B cell (primary cell): ENCODE measurements around the gene TRIP13. TPM values are rescaled to one million over a fixed set of nuclear protein-coding genes. Genes with fewer than 3 reads are reported as not detected.

ENCODE experiments used
- ATAC-seq: fragments of 200-7000 bp; cut with Tn5 transposase; one replicate; pipeline ENCODE4 v1.10.0; 2021; ENCODE audit warnings: low read depth, mild to moderate bottlenecking, moderate number of reproducible peaks, moderate library complexity
- CTCF ChIA-PET: fragments of 350-600 bp; sonication (Branson Sonifier 250); formaldehyde crosslinking; loops from one replicate; lab custom pipeline; 2021; ENCODE audit warnings: antibody characterized with exemption, inconsistent platforms; lab: Charles Lee
- POLR2A ChIA-PET: fragments of 350-600 bp; sonication (Branson Sonifier 250); formaldehyde crosslinking; loops from one replicate; lab custom pipeline; 2021; ENCODE audit warnings: antibody characterized with exemption; lab: Charles Lee
- DNase-seq: peaks from one replicate; pipeline ENCODE4 v3.0.0; 2013
- H2AFZ ChIP-seq: 2 replicates; pipeline ENCODE4 v1.6.1; 2012; ENCODE audit warnings: mild to moderate bottlenecking, low read depth, low read length; ENCODE audit not compliant: insufficient read depth, poor library complexity, severe bottlenecking
- H3K27ac ChIP-seq, 2 donors: 1 replicate in 1 of 2; 2 replicates in 1 of 2; pipeline ENCODE4 v1.5.1; 2012 to 2013; ENCODE audit warnings: low read length in 2 of 2, mild to moderate bottlenecking in 2 of 2, moderate library complexity in 1 of 2
- H3K27me3 ChIP-seq, 4 experiments: fragments of 200-600 bp in 1 of 4; sonication (generic) in 1 of 4; replicated peaks in 1 of 4; 1 replicate in 2 of 4; 2 replicates in 2 of 4; pipeline versions ENCODE4 v1.6.1 to v1.7.0; 2013 to 2016; ENCODE audit warnings: low read length in 3 of 4, mild to moderate bottlenecking in 2 of 4, mixed read lengths in 1 of 4, moderate library complexity in 1 of 4; ENCODE audit not compliant: insufficient read depth in 4 of 4, control insufficient read depth in 3 of 4; ENCODE audit errors: control extremely low read depth in 1 of 4
- H3K36me3 ChIP-seq, 2 experiments: replicated peaks in 1 of 2; 1 replicate in 1 of 2; 2 replicates in 1 of 2; pipeline versions ENCODE4 v1.6.1 to v1.7.1; 2013; ENCODE audit warnings: low read length in 1 of 2; ENCODE audit not compliant: insufficient read depth in 2 of 2, control insufficient read depth in 1 of 2; ENCODE audit errors: control extremely low read depth in 1 of 2, extremely low read depth in 1 of 2
- H3K4me1 ChIP-seq, 2 donors: fragments of 200-600 bp in 1 of 2; sonication (generic) in 1 of 2; 1 replicate in 1 of 2; 2 replicates in 1 of 2; pipeline versions ENCODE4 v1.5.1 to v1.6.1; 2013 to 2017; ENCODE audit warnings: low read length in 2 of 2; ENCODE audit not compliant: control insufficient read depth in 2 of 2, insufficient read depth in 2 of 2
- H3K4me2 ChIP-seq: replicated peaks from 2 replicates; pipeline ENCODE3; 2012; ENCODE audit warnings: mild to moderate bottlenecking, low read depth, low read length; ENCODE audit not compliant: poor library complexity, severe bottlenecking
- H3K4me3 ChIP-seq, 5 experiments: fragments of 200-600 bp in 1 of 5; sonication (generic) in 1 of 5; 1 replicate in 3 of 5; 2 replicates in 2 of 5; pipeline versions ENCODE4 v1.5.1 to v1.7.0; 2011 to 2016; ENCODE audit warnings: low read length in 4 of 5, mild to moderate bottlenecking in 4 of 5, low read depth in 2 of 5, control low read depth in 1 of 5, moderate library complexity in 1 of 5; ENCODE audit not compliant: insufficient read depth in 1 of 5; ENCODE audit errors: control extremely low read depth in 1 of 5, extremely low read depth in 1 of 5
- H3K79me2 ChIP-seq: fragments of 200-600 bp; sonication (generic); one replicate; pipeline ENCODE4 v1.6.0; 2016; ENCODE audit warnings: low read length; ENCODE audit not compliant: control insufficient read depth, insufficient read depth
- H3K9ac ChIP-seq: fragments of 200-600 bp; sonication (generic); 2 replicates; pipeline ENCODE4 v1.6.1; 2017; ENCODE audit warnings: mild to moderate bottlenecking, low read length, moderate library complexity
- H3K9me3 ChIP-seq, 3 donors: one replicate each; pipeline versions ENCODE4 v1.6.1 to v1.7.1; 2013; ENCODE audit warnings: low read length in 2 of 3; ENCODE audit not compliant: control insufficient read depth in 2 of 3, insufficient read depth in 1 of 3; ENCODE audit errors: control extremely low read depth in 1 of 3
- H4K20me1 ChIP-seq: 2 replicates; pipeline ENCODE4 v1.6.0; 2012; ENCODE audit warnings: mild to moderate bottlenecking, low read length; ENCODE audit not compliant: insufficient read depth, control insufficient read depth, poor library complexity, severe bottlenecking
- H3K27ac Mint-ChIP-seq: one replicate; pipeline ENCODE4 v1.8.0; 2021; ENCODE audit warnings: mixed read lengths
- H3K27me3 Mint-ChIP-seq: one replicate; pipeline ENCODE4 v1.8.0; 2021; ENCODE audit warnings: mixed read lengths
- H3K4me1 Mint-ChIP-seq: one replicate; pipeline ENCODE4 v1.8.0; 2021; ENCODE audit warnings: mixed read lengths
- H3K4me3 Mint-ChIP-seq: one replicate; pipeline ENCODE4 v1.8.0; 2021; ENCODE audit warnings: mixed read lengths
- H3K9me3 Mint-ChIP-seq: one replicate; pipeline ENCODE4 v1.8.0; 2022; ENCODE audit warnings: mixed read lengths; ENCODE audit not compliant: insufficient read depth
- EZH2 ChIP-seq: IDR thresholded peaks from 2 replicates; pipeline ENCODE4 v1.6.1; 2012; ENCODE audit warnings: borderline replicate concordance, low read depth, mild to moderate bottlenecking, moderate library complexity, low read length; ENCODE audit not compliant: insufficient read depth, poor library complexity, severe bottlenecking
- WGBS: methylation state at CpG from one replicate; pipeline ENCODE4 v1.1.5; 2013; ENCODE audit warnings: missing lambda C conversion rate; ENCODE audit not compliant: insufficient coverage; 5-methylcytosine and 5-hydroxymethylcytosine counted together
- intact Hi-C: fragments of 100-400 bp; cut with micrococcal nuclease; formaldehyde crosslinking; loops from one replicate; pipeline ENCODE4 v1.10.0; 2022
- polyA plus RNA-seq: library from polyadenylated mRNA; depleted of rRNA; stranded (reverse); fragments of >200 nt; gene quantifications from 2 replicates; pipeline ENCODE4 v1.2.3, GENCODE V29; 2012
- total RNA-seq, 2 donors: library from RNA; stranded (reverse); fragments of 120-200 nt in 1 of 2; gene quantifications; 1 replicate in 1 of 2; 2 replicates in 1 of 2; pipeline versions ENCODE4 v1.2.3 to v1.2.4, GENCODE V29; 2013 to 2022
- TF ChIP-seq, protein P1 (sequence below): fragments of 200-600 bp; IDR thresholded peaks from one replicate; pipeline ENCODE4 v1.8.0; 2022; ENCODE audit warnings: antibody characterized with exemption, mild to moderate bottlenecking

Gene TRIP13
- total and polyA plus RNA-seq, 2 donors (not counting 1 experiment from before 2014, with no cell fraction given), result 0.63 to 1.1 TPM

DNA sequence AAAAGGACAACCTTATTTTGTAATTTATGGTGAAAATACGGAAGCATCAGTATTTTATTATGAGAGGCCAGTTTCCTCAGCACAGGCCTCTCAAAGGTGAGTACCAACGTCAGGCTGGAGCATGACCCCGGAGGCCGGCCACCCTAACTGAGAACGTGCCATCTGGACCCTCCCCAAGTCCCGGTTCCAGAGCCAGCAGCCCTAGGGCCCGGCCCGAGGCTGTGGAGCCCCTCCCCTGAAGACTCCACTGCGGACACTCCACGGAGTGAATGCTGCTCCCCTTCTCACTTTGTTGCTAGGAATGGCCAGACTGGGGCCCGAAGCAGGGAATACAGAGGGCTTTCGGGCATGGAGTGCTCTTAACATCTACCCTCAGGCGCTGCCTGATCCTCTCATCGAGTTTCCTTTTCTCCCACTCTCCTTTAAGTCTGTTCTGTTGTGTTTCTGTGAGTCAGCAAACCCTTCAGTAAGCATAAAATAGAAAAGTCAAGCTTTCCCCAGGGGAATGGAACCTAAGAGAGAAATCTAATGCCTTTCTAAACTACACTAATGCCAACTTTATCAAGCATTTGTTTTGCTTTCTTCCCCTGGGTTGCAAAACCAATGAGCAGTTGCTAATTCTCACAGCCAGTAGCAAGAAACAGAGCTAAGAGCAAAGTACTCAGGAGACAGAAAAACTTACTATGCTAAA, 4.6 kb upstream of the TRIP13 start:
- POLR2A ChIA-PET, result no interaction called here
- CTCF ChIA-PET, result interaction anchor here (1.0 kb wide), 1 partner anchor 15 kb away, joined by 3 read pairs; no protein-coding TSS in a partner anchor
- Mint-ChIP-seq H3K4me1 (peaks cover 12% of the 10 kb centered on the region), H3K27ac (no peak overlapping the region), H3K27me3 (no peaks in the 10 kb centered on the region), H3K9me3 (no peaks in the 10 kb centered on the region), H3K4me3 (no peak overlapping the region)
- Histone ChIP-seq H4K20me1 (peaks cover 37% of the 10 kb centered on the region), H2AFZ (no peak overlapping the region), H3K27me3 (no peaks in the 10 kb centered on the region), H3K9me3 (no peaks in the 10 kb centered on the region), H3K27ac (no peak overlapping the region), H3K4me3 (no peak overlapping the region), H3K9ac (no peak overlapping the region), H3K79me2 (peaks cover 51% of the 10 kb centered on the region), H3K4me1 (peaks cover 10 to 14% of the 10 kb centered on the region in 2 donors), H3K36me3 (peaks cover 0 to 79% of the 10 kb centered on the region in 2 experiments), H3K4me2 (no peak overlapping the region)
- DNase-seq (no peak), ATAC-seq (no peak)
- 99% methylated on average over 9 of the region's 14 CpGs for WGBS
- TF ChIP-seq EZH2, result no peak
- TF ChIP-seq, protein P1, sequence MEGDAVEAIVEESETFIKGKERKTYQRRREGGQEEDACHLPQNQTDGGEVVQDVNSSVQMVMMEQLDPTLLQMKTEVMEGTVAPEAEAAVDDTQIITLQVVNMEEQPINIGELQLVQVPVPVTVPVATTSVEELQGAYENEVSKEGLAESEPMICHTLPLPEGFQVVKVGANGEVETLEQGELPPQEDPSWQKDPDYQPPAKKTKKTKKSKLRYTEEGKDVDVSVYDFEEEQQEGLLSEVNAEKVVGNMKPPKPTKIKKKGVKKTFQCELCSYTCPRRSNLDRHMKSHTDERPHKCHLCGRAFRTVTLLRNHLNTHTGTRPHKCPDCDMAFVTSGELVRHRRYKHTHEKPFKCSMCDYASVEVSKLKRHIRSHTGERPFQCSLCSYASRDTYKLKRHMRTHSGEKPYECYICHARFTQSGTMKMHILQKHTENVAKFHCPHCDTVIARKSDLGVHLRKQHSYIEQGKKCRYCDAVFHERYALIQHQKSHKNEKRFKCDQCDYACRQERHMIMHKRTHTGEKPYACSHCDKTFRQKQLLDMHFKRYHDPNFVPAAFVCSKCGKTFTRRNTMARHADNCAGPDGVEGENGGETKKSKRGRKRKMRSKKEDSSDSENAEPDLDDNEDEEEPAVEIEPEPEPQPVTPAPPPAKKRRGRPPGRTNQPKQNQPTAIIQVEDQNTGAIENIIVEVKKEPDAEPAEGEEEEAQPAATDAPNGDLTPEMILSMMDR, result no peak
- intact Hi-C loops, result no loop called here

- intact Hi-C loops, result no loop called here
- Histone ChIP-seq H4K20me1 (peaks cover 31% of the 10 kb centered on the region), H3K9me3 (no peaks in the 10 kb centered on the region), H3K4me3 (no peak overlapping the region), H3K79me2 (peaks cover 49% of the 10 kb centered on the region), H3K36me3 (peaks cover 0 to 74% of the 10 kb centered on the region in 2 experiments), H3K27me3 (no peaks in the 10 kb centered on the region), H3K9ac (no peak overlapping the region), H2AFZ (no peak overlapping the region), H3K4me2 (no peak overlapping the region), H3K27ac (no peak overlapping the region), H3K4me1 (peaks cover 13 to 19% of the 10 kb centered on the region in 2 donors)
- ChIA-PET CTCF (interaction anchor here (1.0 kb wide), 1 partner anchor 14 kb away, joined by 3 read pairs; no protein-coding TSS in a partner anchor), POLR2A (no interaction called here)
- no peaks in the 10 kb centered on the region for H3K27me3 Mint-ChIP-seq
- WGBS, result 93% methylated on average over 4 of the region's 11 CpGs
- TF ChIP-seq, protein P1, result no peak
- no peak for TF ChIP-seq EZH2
- ATAC-seq, result no peak
- no peak overlapping the region for H3K27ac Mint-ChIP-seq
- peaks cover 16% of the 10 kb centered on the region for H3K4me1 Mint-ChIP-seq
- H3K9me3 Mint-ChIP-seq, result no peaks in the 10 kb centered on the region
- no peak overlapping the region for H3K4me3 Mint-ChIP-seq
- DNase-seq, result no peak
Measured at GRCh38 chr5:888638-889035, 4.0 kb upstream of the TRIP13 start.
